B cell (primary cell): ENCODE measurements around the gene ZFR2. TPM values are rescaled to one million over a fixed set of nuclear protein-coding genes. Genes with fewer than 3 reads are reported as not detected.

Source experiments
- ATAC-seq: fragments of 200-7000 bp; cut with Tn5 transposase; one replicate; pipeline ENCODE4 v1.10.0; 2021; ENCODE audit warnings: low read depth, mild to moderate bottlenecking, moderate number of reproducible peaks, moderate library complexity
- CTCF ChIA-PET: fragments of 350-600 bp; sonication (Branson Sonifier 250); formaldehyde crosslinking; loops from one replicate; lab custom pipeline; 2021; ENCODE audit warnings: antibody characterized with exemption, inconsistent platforms; lab: Charles Lee
- POLR2A ChIA-PET: fragments of 350-600 bp; sonication (Branson Sonifier 250); formaldehyde crosslinking; loops from one replicate; lab custom pipeline; 2021; ENCODE audit warnings: antibody characterized with exemption; lab: Charles Lee
- DNase-seq: peaks from one replicate; pipeline ENCODE4 v3.0.0; 2013
- H2AFZ ChIP-seq: 2 replicates; pipeline ENCODE4 v1.6.1; 2012; ENCODE audit warnings: mild to moderate bottlenecking, low read depth, low read length; ENCODE audit not compliant: insufficient read depth, poor library complexity, severe bottlenecking
- H3K27ac ChIP-seq, 2 donors: 1 replicate in 1 of 2; 2 replicates in 1 of 2; pipeline ENCODE4 v1.5.1; 2012 to 2013; ENCODE audit warnings: low read length in 2 of 2, mild to moderate bottlenecking in 2 of 2, moderate library complexity in 1 of 2
- H3K27me3 ChIP-seq, 4 experiments: fragments of 200-600 bp in 1 of 4; sonication (generic) in 1 of 4; replicated peaks in 1 of 4; 1 replicate in 2 of 4; 2 replicates in 2 of 4; pipeline versions ENCODE4 v1.6.1 to v1.7.0; 2013 to 2016; ENCODE audit warnings: low read length in 3 of 4, mild to moderate bottlenecking in 2 of 4, mixed read lengths in 1 of 4, moderate library complexity in 1 of 4; ENCODE audit not compliant: insufficient read depth in 4 of 4, control insufficient read depth in 3 of 4; ENCODE audit errors: control extremely low read depth in 1 of 4
- H3K36me3 ChIP-seq, 2 experiments: replicated peaks in 1 of 2; 1 replicate in 1 of 2; 2 replicates in 1 of 2; pipeline versions ENCODE4 v1.6.1 to v1.7.1; 2013; ENCODE audit warnings: low read length in 1 of 2; ENCODE audit not compliant: insufficient read depth in 2 of 2, control insufficient read depth in 1 of 2; ENCODE audit errors: control extremely low read depth in 1 of 2, extremely low read depth in 1 of 2
- H3K4me1 ChIP-seq, 2 donors: fragments of 200-600 bp in 1 of 2; sonication (generic) in 1 of 2; 1 replicate in 1 of 2; 2 replicates in 1 of 2; pipeline versions ENCODE4 v1.5.1 to v1.6.1; 2013 to 2017; ENCODE audit warnings: low read length in 2 of 2; ENCODE audit not compliant: control insufficient read depth in 2 of 2, insufficient read depth in 2 of 2
- H3K4me2 ChIP-seq: replicated peaks from 2 replicates; pipeline ENCODE3; 2012; ENCODE audit warnings: mild to moderate bottlenecking, low read depth, low read length; ENCODE audit not compliant: poor library complexity, severe bottlenecking
- H3K4me3 ChIP-seq, 5 experiments: fragments of 200-600 bp in 1 of 5; sonication (generic) in 1 of 5; 1 replicate in 3 of 5; 2 replicates in 2 of 5; pipeline versions ENCODE4 v1.5.1 to v1.7.0; 2011 to 2016; ENCODE audit warnings: low read length in 4 of 5, mild to moderate bottlenecking in 4 of 5, low read depth in 2 of 5, control low read depth in 1 of 5, moderate library complexity in 1 of 5; ENCODE audit not compliant: insufficient read depth in 1 of 5; ENCODE audit errors: control extremely low read depth in 1 of 5, extremely low read depth in 1 of 5
- H3K79me2 ChIP-seq: fragments of 200-600 bp; sonication (generic); one replicate; pipeline ENCODE4 v1.6.0; 2016; ENCODE audit warnings: low read length; ENCODE audit not compliant: control insufficient read depth, insufficient read depth
- H3K9ac ChIP-seq: fragments of 200-600 bp; sonication (generic); 2 replicates; pipeline ENCODE4 v1.6.1; 2017; ENCODE audit warnings: mild to moderate bottlenecking, low read length, moderate library complexity
- H3K9me3 ChIP-seq, 3 donors: one replicate each; pipeline versions ENCODE4 v1.6.1 to v1.7.1; 2013; ENCODE audit warnings: low read length in 2 of 3; ENCODE audit not compliant: control insufficient read depth in 2 of 3, insufficient read depth in 1 of 3; ENCODE audit errors: control extremely low read depth in 1 of 3
- H4K20me1 ChIP-seq: 2 replicates; pipeline ENCODE4 v1.6.0; 2012; ENCODE audit warnings: mild to moderate bottlenecking, low read length; ENCODE audit not compliant: insufficient read depth, control insufficient read depth, poor library complexity, severe bottlenecking
- H3K27ac Mint-ChIP-seq: one replicate; pipeline ENCODE4 v1.8.0; 2021; ENCODE audit warnings: mixed read lengths
- H3K27me3 Mint-ChIP-seq: one replicate; pipeline ENCODE4 v1.8.0; 2021; ENCODE audit warnings: mixed read lengths
- H3K4me1 Mint-ChIP-seq: one replicate; pipeline ENCODE4 v1.8.0; 2021; ENCODE audit warnings: mixed read lengths
- H3K4me3 Mint-ChIP-seq: one replicate; pipeline ENCODE4 v1.8.0; 2021; ENCODE audit warnings: mixed read lengths
- H3K9me3 Mint-ChIP-seq: one replicate; pipeline ENCODE4 v1.8.0; 2022; ENCODE audit warnings: mixed read lengths; ENCODE audit not compliant: insufficient read depth
- EZH2 ChIP-seq: IDR thresholded peaks from 2 replicates; pipeline ENCODE4 v1.6.1; 2012; ENCODE audit warnings: borderline replicate concordance, low read depth, mild to moderate bottlenecking, moderate library complexity, low read length; ENCODE audit not compliant: insufficient read depth, poor library complexity, severe bottlenecking
- whole genome bisulfite sequencing: methylation state at CpG from one replicate; pipeline ENCODE4 v1.1.5; 2013; ENCODE audit warnings: missing lambda C conversion rate; ENCODE audit not compliant: insufficient coverage; 5-methylcytosine and 5-hydroxymethylcytosine counted together
- intact Hi-C: fragments of 100-400 bp; cut with micrococcal nuclease; formaldehyde crosslinking; loops from one replicate; pipeline ENCODE4 v1.10.0; 2022
- polyA plus RNA-seq: library from polyadenylated mRNA; depleted of rRNA; stranded (reverse); fragments of >200 nt; gene quantifications from 2 replicates; pipeline ENCODE4 v1.2.3, GENCODE V29; 2012
- total RNA-seq, 2 donors: library from RNA; stranded (reverse); fragments of 120-200 nt in 1 of 2; gene quantifications; 1 replicate in 1 of 2; 2 replicates in 1 of 2; pipeline versions ENCODE4 v1.2.3 to v1.2.4, GENCODE V29; 2013 to 2022
- TF ChIP-seq, protein P1 (sequence below): fragments of 200-600 bp; IDR thresholded peaks from one replicate; pipeline ENCODE4 v1.8.0; 2022; ENCODE audit warnings: antibody characterized with exemption, mild to moderate bottlenecking

Gene ZFR2
- total and polyA plus RNA-seq, 2 donors (not counting 1 experiment from before 2014, with no cell fraction given), result 0.36 to 0.39 TPM

DNA sequence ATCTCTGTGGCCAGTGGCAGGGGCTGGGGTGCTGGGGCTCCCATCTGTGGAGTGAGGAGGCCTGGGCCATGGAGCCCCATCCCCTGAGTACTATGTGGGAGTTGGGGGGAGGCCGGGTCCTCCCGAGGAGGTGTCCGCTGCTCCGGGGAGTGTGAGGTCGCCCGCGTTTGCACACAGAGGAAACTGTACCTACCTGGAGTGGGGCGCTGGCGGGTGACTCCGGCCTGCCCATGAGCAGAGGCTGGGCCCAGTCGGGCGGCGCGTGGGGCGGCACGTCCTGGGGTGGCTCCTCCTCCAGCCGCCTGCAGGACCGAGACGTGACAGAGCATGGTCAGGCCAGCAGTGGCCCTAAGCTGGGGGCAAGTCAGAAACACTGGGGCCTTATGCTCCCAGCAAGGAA, 48.8 kb downstream of the ZFR2 start:
- no peak overlapping the region for H3K4me2 ChIP-seq
- no peak overlapping the region for H3K9ac ChIP-seq
- no peak overlapping the region for H3K27ac Mint-ChIP-seq
- peaks cover 6 to 16% of the 10 kb centered on the region in 2 donors for H3K4me1 ChIP-seq
- CTCF ChIA-PET, result interaction anchor here (3.3 kb wide), 1 partner anchor 57 kb away, joined by 15 read pairs; the partner anchor contains the start of gene MRPL54
- TF ChIP-seq, protein P1, sequence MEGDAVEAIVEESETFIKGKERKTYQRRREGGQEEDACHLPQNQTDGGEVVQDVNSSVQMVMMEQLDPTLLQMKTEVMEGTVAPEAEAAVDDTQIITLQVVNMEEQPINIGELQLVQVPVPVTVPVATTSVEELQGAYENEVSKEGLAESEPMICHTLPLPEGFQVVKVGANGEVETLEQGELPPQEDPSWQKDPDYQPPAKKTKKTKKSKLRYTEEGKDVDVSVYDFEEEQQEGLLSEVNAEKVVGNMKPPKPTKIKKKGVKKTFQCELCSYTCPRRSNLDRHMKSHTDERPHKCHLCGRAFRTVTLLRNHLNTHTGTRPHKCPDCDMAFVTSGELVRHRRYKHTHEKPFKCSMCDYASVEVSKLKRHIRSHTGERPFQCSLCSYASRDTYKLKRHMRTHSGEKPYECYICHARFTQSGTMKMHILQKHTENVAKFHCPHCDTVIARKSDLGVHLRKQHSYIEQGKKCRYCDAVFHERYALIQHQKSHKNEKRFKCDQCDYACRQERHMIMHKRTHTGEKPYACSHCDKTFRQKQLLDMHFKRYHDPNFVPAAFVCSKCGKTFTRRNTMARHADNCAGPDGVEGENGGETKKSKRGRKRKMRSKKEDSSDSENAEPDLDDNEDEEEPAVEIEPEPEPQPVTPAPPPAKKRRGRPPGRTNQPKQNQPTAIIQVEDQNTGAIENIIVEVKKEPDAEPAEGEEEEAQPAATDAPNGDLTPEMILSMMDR, result no peak
- TF ChIP-seq EZH2, result no peak
- no peak for DNase-seq
- no peaks in the 10 kb centered on the region for H3K79me2 ChIP-seq
- H3K27me3 ChIP-seq, result peaks cover 0 to 4% (median 0%) of the 10 kb centered on the region in 4 experiments
- no peak overlapping the region for H3K4me3 Mint-ChIP-seq
- no peaks in the 10 kb centered on the region for H3K9me3 ChIP-seq
- POLR2A ChIA-PET, result no interaction called here
- no peaks in the 10 kb centered on the region for H3K36me3 ChIP-seq
- peaks cover 13% of the 10 kb centered on the region for H3K4me1 Mint-ChIP-seq
- H3K9me3 Mint-ChIP-seq, result no peaks in the 10 kb centered on the region
- H2AFZ ChIP-seq, result no peak overlapping the region
- no peak overlapping the region for H3K4me3 ChIP-seq
- H4K20me1 ChIP-seq, result no peaks in the 10 kb centered on the region
- ATAC-seq, result no peak
- H3K27ac ChIP-seq, result no peak overlapping the region
- H3K27me3 Mint-ChIP-seq, result no peaks in the 10 kb centered on the region
- 92% methylated on average over 19 of the region's 19 CpGs for WGBS
- intact Hi-C loops, result loop anchor here (5.0 kb wide), 1 partner anchor 153 kb away; no protein-coding TSS in a partner anchor

- no peak overlapping the region for H3K4me3 ChIP-seq
- peak overlapping the region; percentile 37 for H3K4me2 ChIP-seq
- no peak overlapping the region for H3K27ac Mint-ChIP-seq
- H4K20me1 ChIP-seq, result no peaks in the 10 kb centered on the region
- POLR2A ChIA-PET, result no interaction called here
- peaks cover 0 to 5% (median 0%) of the 10 kb centered on the region in 3 donors for H3K9me3 ChIP-seq
- intact Hi-C loops, result no loop called here
- 77% methylated on average over 28 of the region's 31 CpGs for WGBS
- H2AFZ ChIP-seq, result peak overlapping the region; percentile 49
- peaks cover 0 to 4% (median 0%) of the 10 kb centered on the region in 4 experiments for H3K27me3 ChIP-seq
- H3K9me3 Mint-ChIP-seq, result no peaks in the 10 kb centered on the region
- H3K36me3 ChIP-seq, result no peaks in the 10 kb centered on the region
- ATAC-seq (no peak), DNase-seq (no peak)
- CTCF ChIA-PET, result interaction anchor here (0.5 to 1.4 kb wide), 3 partner anchors 28 to 112 kb away, joined by 3 read pairs; no protein-coding TSS in a partner anchor
- no peaks in the 10 kb centered on the region for H3K79me2 ChIP-seq
- no peak for TF ChIP-seq EZH2
- TF ChIP-seq, protein P1, result no peak
- H3K4me1 ChIP-seq, result peaks cover 6 to 23% of the 10 kb centered on the region in 2 donors
- H3K27ac ChIP-seq, result no peak overlapping the region
- peaks cover 23% of the 10 kb centered on the region for H3K4me1 Mint-ChIP-seq
- no peak overlapping the region for H3K9ac ChIP-seq
- no peaks in the 10 kb centered on the region for H3K27me3 Mint-ChIP-seq
- H3K4me3 Mint-ChIP-seq, result no peak overlapping the region
Measured at GRCh38 chr19:3818918-3819317, 49.9 kb downstream of the ZFR2 start.
